ENCODE data around the gene MARS1.

Gene MARS1

GRCh38 chr12:57528176-57528575 is 40.3 kb downstream of the MARS1 start:
- peaks cover 3% of the 10 kb centered on the region for H3K79me2 ChIP-seq
- peaks cover 14% of the 10 kb centered on the region for H3K4me1 ChIP-seq
- H3K4me3 ChIP-seq (ENCODE audit: low read depth, low read length) = no peak overlapping the region
- H3K27me3 ChIP-seq (ENCODE audit: control insufficient read depth, insufficient read depth, low read length) = no peaks in the 10 kb centered on the region
- TF ChIP-seq CTCF (IDR thresholded peaks at IDR 0.05) = no peak
- no peaks in the 10 kb centered on the region for H3K36me3 ChIP-seq (ENCODE audit: control insufficient read depth, insufficient read depth, low read length)
- no peak overlapping the region for H2AFZ ChIP-seq
- H3K9me3 ChIP-seq (ENCODE audit: control insufficient read depth, low read length) = no peaks in the 10 kb centered on the region
- no peak overlapping the region for H3K27ac ChIP-seq
- H3K4me2 ChIP-seq (ENCODE audit: low read length) = no peak overlapping the region
- no peak overlapping the region for H3K9ac ChIP-seq

GRCh38 chr12:57528831-57529555 is 41.1 kb downstream of the MARS1 start:
- H3K4me2 ChIP-seq (ENCODE audit: low read length) = no peak overlapping the region
- H2AFZ ChIP-seq = no peak overlapping the region
- TF ChIP-seq CTCF (IDR thresholded peaks at IDR 0.05) = no peak
- H3K4me3 ChIP-seq (ENCODE audit: low read depth, low read length) = no peak overlapping the region
- no peak overlapping the region for H3K27ac ChIP-seq
- peaks cover 6% of the 10 kb centered on the region for H3K4me1 ChIP-seq
- no peak overlapping the region for H3K9ac ChIP-seq
- no peaks in the 10 kb centered on the region for H3K36me3 ChIP-seq (ENCODE audit: control insufficient read depth, insufficient read depth, low read length)
- no peaks in the 10 kb centered on the region for H3K27me3 ChIP-seq (ENCODE audit: control insufficient read depth, insufficient read depth, low read length)
- peaks cover 3% of the 10 kb centered on the region for H3K79me2 ChIP-seq
- no peaks in the 10 kb centered on the region for H3K9me3 ChIP-seq (ENCODE audit: control insufficient read depth, low read length)

DNA sequence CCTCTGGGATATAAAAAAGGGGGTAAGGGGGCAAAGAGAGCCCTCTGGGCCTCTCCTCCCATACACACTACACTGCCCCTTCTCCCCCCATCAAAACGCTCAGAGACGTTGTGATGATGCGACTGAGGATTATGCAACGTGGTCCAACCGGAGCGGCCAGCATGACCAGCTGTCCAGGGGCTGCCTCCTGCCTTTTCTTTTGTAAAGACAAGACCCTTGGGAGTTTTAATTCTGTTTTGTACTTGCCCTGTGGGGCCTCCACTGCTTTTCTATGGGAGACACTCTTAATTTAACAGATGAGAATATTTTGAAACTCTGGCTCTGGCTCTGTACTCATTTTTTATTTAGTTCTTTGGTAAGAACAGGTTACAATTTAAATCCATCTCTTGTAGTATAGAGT is 42.0 kb downstream of the MARS1 start:
- no peaks in the 10 kb centered on the region for H3K27me3 ChIP-seq (ENCODE audit: control insufficient read depth, insufficient read depth, low read length)
- no peak overlapping the region for H3K27ac ChIP-seq
- no peaks in the 10 kb centered on the region for H3K36me3 ChIP-seq (ENCODE audit: control insufficient read depth, insufficient read depth, low read length)
- no peak for TF ChIP-seq CTCF (IDR thresholded peaks at IDR 0.05)
- H2AFZ ChIP-seq = no peak overlapping the region
- H3K4me1 ChIP-seq = no peaks in the 10 kb centered on the region
- H3K79me2 ChIP-seq = no peaks in the 10 kb centered on the region
- H3K4me3 ChIP-seq (ENCODE audit: low read depth, low read length) = no peak overlapping the region
- no peak overlapping the region for H3K9ac ChIP-seq
- no peak overlapping the region for H3K4me2 ChIP-seq (ENCODE audit: low read length)
- H3K9me3 ChIP-seq (ENCODE audit: control insufficient read depth, low read length) = no peaks in the 10 kb centered on the region

DNA sequence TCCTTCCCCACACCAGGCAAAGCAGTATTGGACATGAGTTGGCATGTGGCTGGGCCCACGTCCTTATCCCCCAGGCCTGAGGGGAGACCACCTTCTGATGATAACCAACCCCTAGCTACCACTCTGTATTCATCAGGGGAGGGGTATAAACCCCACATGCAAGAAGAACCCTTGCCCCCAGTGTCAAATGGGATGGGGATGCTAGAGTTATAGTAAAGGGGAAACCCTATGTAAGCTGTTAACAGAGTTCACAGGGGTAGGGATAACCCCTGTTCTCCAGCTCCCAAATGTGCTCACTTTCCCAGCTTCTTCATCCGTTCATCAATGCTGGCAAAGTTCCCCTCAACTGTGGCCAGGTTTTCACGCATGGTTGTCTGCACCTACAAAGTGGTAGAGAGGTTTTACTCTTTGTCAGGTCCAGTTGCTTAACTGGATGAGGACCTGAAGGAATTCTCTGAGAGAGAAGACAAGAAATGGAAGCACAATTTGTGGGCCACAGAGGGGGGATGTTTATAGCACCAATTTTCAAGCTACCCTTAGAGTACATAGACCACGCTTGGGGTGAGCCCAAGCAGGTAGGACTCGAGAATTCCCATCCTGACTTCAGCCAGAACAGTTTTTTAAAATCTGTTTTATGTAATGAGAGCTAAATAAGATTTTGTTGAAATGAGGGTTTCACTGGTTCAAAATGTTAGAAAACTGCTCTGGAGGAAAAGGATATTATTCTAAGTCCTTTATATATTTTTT is 42.7 kb downstream of the MARS1 start:
- no peaks in the 10 kb centered on the region for H3K36me3 ChIP-seq (ENCODE audit: control insufficient read depth, insufficient read depth, low read length)
- no peak overlapping the region for H2AFZ ChIP-seq
- no peak overlapping the region for H3K4me2 ChIP-seq (ENCODE audit: low read length)
- TF ChIP-seq CTCF (IDR thresholded peaks at IDR 0.05) = no peak
- no peaks in the 10 kb centered on the region for H3K9me3 ChIP-seq (ENCODE audit: control insufficient read depth, low read length)
- H3K27me3 ChIP-seq (ENCODE audit: control insufficient read depth, insufficient read depth, low read length) = no peaks in the 10 kb centered on the region
- no peaks in the 10 kb centered on the region for H3K79me2 ChIP-seq
- H3K4me3 ChIP-seq (ENCODE audit: low read depth, low read length) = no peak overlapping the region
- H3K9ac ChIP-seq = no peak overlapping the region
- no peaks in the 10 kb centered on the region for H3K4me1 ChIP-seq
- H3K27ac ChIP-seq = no peak overlapping the region
